Measurements from ENCODE around the gene PTEN. TPM values are rescaled to one million over a fixed set of nuclear protein-coding genes. Genes with fewer than 3 reads are reported as not detected.
A peak's percentile ranks its signal among the peaks of the same experiment; 100 is the strongest.
"Not testable (repeated sequence)": the region's sequence is repeated elsewhere in the genome, so short reads cannot be mapped to it uniquely, and the experiment has no call there.

PTEN gene
- polyA plus RNA-seq, 1 experiment: 29.6 TPM

GRCh38 chr10:87818505-87819288, 44.7 kb upstream of the PTEN start:
- H3K27me3 ChIP-seq (ENCODE audit: control insufficient read depth, insufficient read depth, low read length): no peaks in the 10 kb centered on the region
- no peak for DNase-seq (ENCODE audit: low read depth)
- no peaks in the 10 kb centered on the region for H3K36me3 ChIP-seq (ENCODE audit: control insufficient read depth, insufficient read depth, low read length)
- ChIA-PET POLR2A (no interaction called here), CTCF (interaction anchor here (0.7 to 1.3 kb wide), 3 partner anchors 9 to 348 kb away, joined by 4 read pairs; no protein-coding TSS in a partner anchor)
- peak overlapping the region; percentile 78 for H3K4me3 ChIP-seq (ENCODE audit: low read depth, low read length)
- 0 out of 2 replicates have a peak, but pooled peaks have one; percentile 16 for TF ChIP-seq CTCF (IDR thresholded peaks at IDR 0.05; ENCODE audit: insufficient read depth, low read depth, low read length)

- no peak for TF ChIP-seq CTCF (IDR thresholded peaks at IDR 0.05; ENCODE audit: insufficient read depth, low read depth, low read length)
- H3K4me3 ChIP-seq (ENCODE audit: low read depth, low read length): no peak overlapping the region
- H3K27me3 ChIP-seq (ENCODE audit: control insufficient read depth, insufficient read depth, low read length): no peaks in the 10 kb centered on the region
- no peaks in the 10 kb centered on the region for H3K36me3 ChIP-seq (ENCODE audit: control insufficient read depth, insufficient read depth, low read length)
- POLR2A ChIA-PET: no interaction called here
- CTCF ChIA-PET: interaction anchor here (0.7 kb wide), 2 partner anchors 340 to 347 kb away, joined by 3 to 4 read pairs; no protein-coding TSS in a partner anchor
- DNase-seq (ENCODE audit: low read depth): no peak
Observed at GRCh38 chr10:87819289-87819585, 44.2 kb upstream of the PTEN start.

- ChIA-PET POLR2A (no interaction called here), CTCF (interaction anchor here (2.0 kb wide), 1 partner anchor 12 kb away, joined by 11 read pairs; no protein-coding TSS in a partner anchor)
- TF ChIP-seq CTCF (IDR thresholded peaks at IDR 0.05; ENCODE audit: insufficient read depth, low read depth, low read length): no peak
Observed at GRCh38 chr10:87826653-87827052, 36.8 kb upstream of the PTEN start.

GRCh38 chr10:87827681-87828080, 35.7 kb upstream of the PTEN start:
- TF ChIP-seq CTCF (IDR thresholded peaks at IDR 0.05; ENCODE audit: insufficient read depth, low read depth, low read length): no peak
- ChIA-PET POLR2A (no interaction called here), CTCF (interaction anchor here (0.6 to 2.0 kb wide), 3 partner anchors 9 to 301 kb away, joined by 3 to 11 read pairs (median 4); partner anchors contain the start of gene ATAD1)
- Histone ChIP-seq H3K36me3 (ENCODE audit: control insufficient read depth, insufficient read depth, low read length) (no peaks in the 10 kb centered on the region), H3K27me3 (ENCODE audit: control insufficient read depth, insufficient read depth, low read length) (no peaks in the 10 kb centered on the region), H3K4me3 (ENCODE audit: low read depth, low read length) (no peak overlapping the region)
- no peak for DNase-seq (ENCODE audit: low read depth)

More at GRCh38 chr10:87826653-87827052, 36.8 kb upstream of the PTEN start:
- no peaks in the 10 kb centered on the region for H3K27me3 ChIP-seq (ENCODE audit: control insufficient read depth, insufficient read depth, low read length)
- no peak overlapping the region for H3K4me3 ChIP-seq (ENCODE audit: low read depth, low read length)
- no peak for DNase-seq (ENCODE audit: low read depth)
- no peaks in the 10 kb centered on the region for H3K36me3 ChIP-seq (ENCODE audit: control insufficient read depth, insufficient read depth, low read length)

GRCh38 chr10:87829051-87829450, 34.4 kb upstream of the PTEN start:
- POLR2A ChIA-PET; H3K27me3 ChIP-seq (ENCODE audit: control insufficient read depth, insufficient read depth, low read length); H3K4me3 ChIP-seq (ENCODE audit: low read depth, low read length); H3K36me3 ChIP-seq (ENCODE audit: control insufficient read depth, insufficient read depth, low read length); DNase-seq (ENCODE audit: low read depth): not testable (repeated sequence)
- CTCF ChIA-PET: interaction anchor here (1.7 kb wide), 1 partner anchor 560 kb away, joined by 5 read pairs; no protein-coding TSS in a partner anchor
